Transverse colon (tissue), 4 donors: Measurements from ENCODE around the gene FTSJ1.

ENCODE experiments used
- CTCF ChIP-seq, 5 experiments: fragments of 200-600 bp in 3 of 5; fragments of 450-650 bp in 2 of 5; sonication (generic) in 3 of 5; IDR thresholded peaks; 1 replicate in 2 of 5; 2 replicates in 3 of 5; pipeline ENCODE4 v1.5.1; 2016 to 2017; ENCODE audit warnings: antibody characterized with exemption in 5 of 5, inconsistent platforms in 3 of 5, mild to moderate bottlenecking in 2 of 5, moderate library complexity in 1 of 5
- POLR2A ChIP-seq: fragments of 450-650 bp; IDR thresholded peaks from one replicate; pipeline ENCODE4 v1.6.1; 2016; ENCODE audit warnings: antibody characterized with exemption, mild to moderate bottlenecking, moderate library complexity
- POLR2AphosphoS5 ChIP-seq, 3 donors: sonication (generic); formaldehyde crosslinking; IDR thresholded peaks; one replicate each; pipeline ENCODE4 v1.6.1; 2016; ENCODE audit warnings: antibody characterized with exemption in 3 of 3

- no peak for TF ChIP-seq CTCF (IDR thresholded peaks at IDR 0.05)
- TF ChIP-seq POLR2AphosphoS5 (IDR thresholded peaks at IDR 0.05), result no peak
- no peak for TF ChIP-seq POLR2A
Observed at GRCh38 chrX:48509245-48509590, 33.2 kb downstream of the FTSJ1 start.
